OCI-LY1 (cell line): ENCODE data around the gene LPA.

ENCODE experiments used
- CTCF ChIP-seq: fragments of 200-600 bp; sonication (generic), shearing (Covaris generic); IDR thresholded peaks from 2 replicates; pipeline ENCODE4 v1.5.1; 2017; ENCODE audit warnings: mild to moderate bottlenecking, antibody characterized with exemption, low read length, moderate library complexity, mixed read lengths
- EZH2 ChIP-seq: fragments of 200-600 bp; sonication (generic), shearing (Covaris generic); IDR thresholded peaks from 2 replicates; pipeline ENCODE4 v1.8.0; 2017; ENCODE audit warnings: borderline replicate concordance, mixed run types, mild to moderate bottlenecking, antibody characterized with exemption, low read length, moderate library complexity, mixed read lengths

GRCh38 chr6:160697826-160698225 is 33.8 kb upstream of the LPA start:
- no peak for TF ChIP-seq EZH2
- TF ChIP-seq CTCF: no peak
